HEK293 (cell line): ENCODE measurements around the gene IMPACT.

Experiments used
- GLI2 ChIP-seq: fragments of 450-650 bp; formaldehyde crosslinking; IDR thresholded peaks from 2 replicates; pipeline ENCODE4; 2017; ENCODE audit warnings: missing biosample characterization, missing genetic modification characterization, low read depth, borderline replicate concordance
- KLF7 ChIP-seq: fragments of 450-650 bp; formaldehyde crosslinking; IDR thresholded peaks from 2 replicates; pipeline ENCODE4 v1.5.1; 2016; ENCODE audit warnings: missing biosample characterization, missing genetic modification characterization, borderline replicate concordance
- OSR2 ChIP-seq: fragments of 450-650 bp; formaldehyde crosslinking; IDR thresholded peaks from 2 replicates; pipeline ENCODE4 v1.5.1; 2016; ENCODE audit warnings: missing biosample characterization, missing genetic modification characterization
- PRDM1 ChIP-seq: fragments of 450-650 bp; formaldehyde crosslinking; IDR thresholded peaks from 2 replicates; pipeline ENCODE4; 2016; ENCODE audit warnings: missing biosample characterization, missing genetic modification characterization
- YY1 ChIP-seq: fragments of 450-650 bp; formaldehyde crosslinking; IDR thresholded peaks from 2 replicates; pipeline ENCODE4 v1.5.1; 2018; ENCODE audit warnings: missing biosample characterization, missing genetic modification characterization
- ZBTB48 ChIP-seq: fragments of 450-650 bp; formaldehyde crosslinking; IDR thresholded peaks from 2 replicates; pipeline ENCODE4 v1.5.1; 2016; ENCODE audit warnings: missing biosample characterization, missing genetic modification characterization
- ZEB2 ChIP-seq: fragments of 450-650 bp; formaldehyde crosslinking; IDR thresholded peaks from 2 replicates; pipeline ENCODE4 v1.5.1; 2016; ENCODE audit warnings: missing biosample characterization, missing genetic modification characterization
- ZNF140 ChIP-seq: fragments of 450-650 bp; formaldehyde crosslinking; IDR thresholded peaks from 2 replicates; pipeline ENCODE4 v1.5.1; 2016; ENCODE audit warnings: missing biosample characterization, missing genetic modification characterization
- ZNF169 ChIP-seq: fragments of 450-650 bp; formaldehyde crosslinking; IDR thresholded peaks from 2 replicates; pipeline ENCODE4 v1.5.1; 2016; ENCODE audit warnings: missing biosample characterization, missing genetic modification characterization
- ZNF184 ChIP-seq: fragments of 450-650 bp; IDR thresholded peaks from 2 replicates; pipeline ENCODE4 v1.5.1; 2018; ENCODE audit warnings: missing biosample characterization, mild to moderate bottlenecking, missing genetic modification characterization
- ZNF19 ChIP-seq: fragments of 450-650 bp; formaldehyde crosslinking; IDR thresholded peaks from 2 replicates; pipeline ENCODE4; 2016; ENCODE audit warnings: missing biosample characterization, missing genetic modification characterization, low read depth
- ZNF2 ChIP-seq: fragments of 450-650 bp; formaldehyde crosslinking; IDR thresholded peaks from 2 replicates; pipeline ENCODE4 v1.5.1; 2016; ENCODE audit warnings: missing biosample characterization, missing genetic modification characterization
- ZNF214 ChIP-seq: fragments of 450-650 bp; formaldehyde crosslinking; IDR thresholded peaks from 2 replicates; pipeline ENCODE4 v1.5.1; 2017; ENCODE audit warnings: missing biosample characterization, mild to moderate bottlenecking, missing genetic modification characterization, borderline replicate concordance
- ZNF248 ChIP-seq: fragments of 450-650 bp; formaldehyde crosslinking; IDR thresholded peaks from 2 replicates; pipeline ENCODE4 v1.5.1; 2017; ENCODE audit warnings: missing biosample characterization, missing genetic modification characterization
- ZNF561 ChIP-seq: fragments of 450-650 bp; IDR thresholded peaks from 2 replicates; pipeline ENCODE4 v1.5.1; 2018; ENCODE audit warnings: missing biosample characterization, missing genetic modification characterization, borderline replicate concordance
- ZNF585B ChIP-seq: fragments of 450-650 bp; formaldehyde crosslinking; IDR thresholded peaks from 2 replicates; pipeline ENCODE4 v1.5.1; 2016; ENCODE audit warnings: missing biosample characterization, missing genetic modification characterization
- ZNF596 ChIP-seq: fragments of 450-650 bp; IDR thresholded peaks from 2 replicates; pipeline ENCODE4 v1.5.0; 2018; ENCODE audit warnings: missing biosample characterization, mild to moderate bottlenecking, missing genetic modification characterization, moderate library complexity
- ZNF660 ChIP-seq: fragments of 450-650 bp; IDR thresholded peaks from 2 replicates; pipeline ENCODE4 v1.5.1; 2018; ENCODE audit warnings: missing biosample characterization, mild to moderate bottlenecking, missing genetic modification characterization
- ZNF664 ChIP-seq: fragments of 450-650 bp; formaldehyde crosslinking; IDR thresholded peaks from 2 replicates; pipeline ENCODE4 v1.5.1; 2016; ENCODE audit warnings: missing biosample characterization, missing genetic modification characterization
- ZNF670 ChIP-seq: fragments of 450-650 bp; formaldehyde crosslinking; IDR thresholded peaks from 2 replicates; pipeline ENCODE4 v1.5.1; 2016; ENCODE audit warnings: missing biosample characterization, missing genetic modification characterization, low read depth
- ZNF677 ChIP-seq: fragments of 450-650 bp; IDR thresholded peaks from 2 replicates; pipeline ENCODE4 v1.5.0; 2018; ENCODE audit warnings: missing biosample characterization, mild to moderate bottlenecking, missing genetic modification characterization, moderate library complexity
- ZNF792 ChIP-seq: fragments of 450-650 bp; formaldehyde crosslinking; IDR thresholded peaks from 2 replicates; pipeline ENCODE4 v1.5.1; 2016; ENCODE audit warnings: missing biosample characterization, missing genetic modification characterization
- TF ChIP-seq, protein P1 (sequence below): fragments of 450-650 bp; formaldehyde crosslinking; IDR thresholded peaks from 2 replicates; pipeline ENCODE4 v1.5.1; 2016; ENCODE audit warnings: missing biosample characterization, missing genetic modification characterization
- TF ChIP-seq, protein P2 (sequence below): fragments of 450-650 bp; formaldehyde crosslinking; IDR thresholded peaks from 2 replicates; pipeline ENCODE4 v1.5.1; 2016; ENCODE audit warnings: missing biosample characterization, missing genetic modification characterization, borderline replicate concordance
- TF ChIP-seq, protein P3 (sequence below): fragments of 450-650 bp; formaldehyde crosslinking; IDR thresholded peaks from 2 replicates; pipeline ENCODE4 v1.5.1; 2016; ENCODE audit warnings: missing biosample characterization, missing genetic modification characterization
- TF ChIP-seq, protein P4 (sequence below): fragments of 450-650 bp; formaldehyde crosslinking; IDR thresholded peaks from 2 replicates; pipeline ENCODE4 v1.5.1; 2017; ENCODE audit warnings: missing biosample characterization, missing genetic modification characterization
- TF ChIP-seq, protein P5 (sequence below): IDR thresholded peaks from 2 replicates; pipeline ENCODE4 v1.6.1; 2011; ENCODE audit warnings: mild to moderate bottlenecking, low read depth, low read length, borderline replicate concordance

Gene IMPACT

DNA sequence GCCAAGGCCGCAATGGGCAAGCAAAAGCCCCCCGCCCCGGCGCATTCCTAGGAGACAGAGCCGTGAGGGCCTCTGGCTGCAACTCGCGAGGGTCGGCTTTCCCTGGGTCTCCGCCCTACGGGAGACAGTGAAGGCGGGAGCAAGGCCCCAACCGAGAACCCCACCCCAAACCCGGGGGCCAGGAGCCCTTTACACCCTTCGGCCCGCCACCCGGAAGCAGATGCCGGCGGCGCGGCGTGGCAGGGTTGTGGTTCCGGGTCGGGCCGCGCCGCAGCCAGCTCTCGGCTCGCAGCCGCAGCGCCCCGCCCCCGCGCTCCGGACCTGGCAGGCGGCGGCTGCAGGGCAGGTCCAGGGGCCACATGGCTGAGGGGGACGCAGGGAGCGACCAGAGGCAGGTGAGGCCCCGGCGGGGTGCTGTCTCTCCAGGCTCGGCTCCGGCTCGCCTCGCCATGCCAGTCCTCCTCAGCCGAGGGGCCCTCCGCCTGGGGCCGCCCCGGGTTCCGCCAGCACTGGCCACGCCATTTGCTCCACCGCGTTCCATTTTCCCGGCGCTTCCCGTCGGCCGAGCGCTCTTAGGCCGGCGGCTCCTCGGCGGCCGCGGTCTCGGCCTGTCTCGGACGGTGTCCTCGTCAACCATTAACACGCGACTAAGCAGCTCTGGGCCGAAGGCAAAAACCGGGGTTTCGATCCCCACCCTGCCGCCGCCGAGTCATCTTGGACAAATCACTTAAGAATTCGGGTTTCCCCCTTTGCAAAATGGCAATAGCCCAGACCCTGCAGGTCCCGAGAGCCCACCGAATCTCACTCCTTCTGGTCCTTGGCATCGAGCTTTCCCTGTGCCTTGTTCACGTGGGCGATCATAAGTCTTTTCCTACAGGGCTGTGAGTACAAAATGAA lies at the start of gene IMPACT (continued):
- TF ChIP-seq, protein P1, sequence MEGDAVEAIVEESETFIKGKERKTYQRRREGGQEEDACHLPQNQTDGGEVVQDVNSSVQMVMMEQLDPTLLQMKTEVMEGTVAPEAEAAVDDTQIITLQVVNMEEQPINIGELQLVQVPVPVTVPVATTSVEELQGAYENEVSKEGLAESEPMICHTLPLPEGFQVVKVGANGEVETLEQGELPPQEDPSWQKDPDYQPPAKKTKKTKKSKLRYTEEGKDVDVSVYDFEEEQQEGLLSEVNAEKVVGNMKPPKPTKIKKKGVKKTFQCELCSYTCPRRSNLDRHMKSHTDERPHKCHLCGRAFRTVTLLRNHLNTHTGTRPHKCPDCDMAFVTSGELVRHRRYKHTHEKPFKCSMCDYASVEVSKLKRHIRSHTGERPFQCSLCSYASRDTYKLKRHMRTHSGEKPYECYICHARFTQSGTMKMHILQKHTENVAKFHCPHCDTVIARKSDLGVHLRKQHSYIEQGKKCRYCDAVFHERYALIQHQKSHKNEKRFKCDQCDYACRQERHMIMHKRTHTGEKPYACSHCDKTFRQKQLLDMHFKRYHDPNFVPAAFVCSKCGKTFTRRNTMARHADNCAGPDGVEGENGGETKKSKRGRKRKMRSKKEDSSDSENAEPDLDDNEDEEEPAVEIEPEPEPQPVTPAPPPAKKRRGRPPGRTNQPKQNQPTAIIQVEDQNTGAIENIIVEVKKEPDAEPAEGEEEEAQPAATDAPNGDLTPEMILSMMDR (tag by site-specific recombination): peak; percentile 21; the same call in 1 of the 2 replicates
- TF ChIP-seq ZNF677 (tag by site-specific recombination) (no peak), ZNF596 (tag by site-specific recombination) (0 out of 2 replicates have a peak, but pooled peaks have one; percentile 30), GLI2 (no peak), ZNF561 (tag by site-specific recombination) (peak; percentile 70; the same call in 1 of the 2 replicates), ZNF19 (tag by site-specific recombination) (no peak), ZNF214 (tag by site-specific recombination) (no peak), PRDM1 (tag by site-specific recombination) (no peak), ZNF2 (tag by site-specific recombination) (no peak), OSR2 (no peak), ZNF660 (tag by site-specific recombination) (peak; percentile 65; the same call in 1 of the 2 replicates), ZNF169 (no peak), ZNF585B (tag by site-specific recombination) (no peak), ZNF184 (tag by site-specific recombination) (no peak), ZNF664 (tag by site-specific recombination) (no peak), KLF7 (tag by site-specific recombination) (peak; percentile 69; the same call in 1 of the 2 replicates), YY1 (tag by site-specific recombination) (no peak; the same call in none of the 2 replicates), ZNF140 (tag by site-specific recombination) (no peak), ZEB2 (tag by site-specific recombination) (peak; percentile 43; the same call in 1 of the 2 replicates), ZBTB48 (tag by site-specific recombination) (peak; percentile 76), ZNF670 (tag by site-specific recombination) (no peak), ZNF248 (tag by site-specific recombination) (no peak), ZNF792 (tag by site-specific recombination) (no peak)
- TF ChIP-seq, protein P2, sequence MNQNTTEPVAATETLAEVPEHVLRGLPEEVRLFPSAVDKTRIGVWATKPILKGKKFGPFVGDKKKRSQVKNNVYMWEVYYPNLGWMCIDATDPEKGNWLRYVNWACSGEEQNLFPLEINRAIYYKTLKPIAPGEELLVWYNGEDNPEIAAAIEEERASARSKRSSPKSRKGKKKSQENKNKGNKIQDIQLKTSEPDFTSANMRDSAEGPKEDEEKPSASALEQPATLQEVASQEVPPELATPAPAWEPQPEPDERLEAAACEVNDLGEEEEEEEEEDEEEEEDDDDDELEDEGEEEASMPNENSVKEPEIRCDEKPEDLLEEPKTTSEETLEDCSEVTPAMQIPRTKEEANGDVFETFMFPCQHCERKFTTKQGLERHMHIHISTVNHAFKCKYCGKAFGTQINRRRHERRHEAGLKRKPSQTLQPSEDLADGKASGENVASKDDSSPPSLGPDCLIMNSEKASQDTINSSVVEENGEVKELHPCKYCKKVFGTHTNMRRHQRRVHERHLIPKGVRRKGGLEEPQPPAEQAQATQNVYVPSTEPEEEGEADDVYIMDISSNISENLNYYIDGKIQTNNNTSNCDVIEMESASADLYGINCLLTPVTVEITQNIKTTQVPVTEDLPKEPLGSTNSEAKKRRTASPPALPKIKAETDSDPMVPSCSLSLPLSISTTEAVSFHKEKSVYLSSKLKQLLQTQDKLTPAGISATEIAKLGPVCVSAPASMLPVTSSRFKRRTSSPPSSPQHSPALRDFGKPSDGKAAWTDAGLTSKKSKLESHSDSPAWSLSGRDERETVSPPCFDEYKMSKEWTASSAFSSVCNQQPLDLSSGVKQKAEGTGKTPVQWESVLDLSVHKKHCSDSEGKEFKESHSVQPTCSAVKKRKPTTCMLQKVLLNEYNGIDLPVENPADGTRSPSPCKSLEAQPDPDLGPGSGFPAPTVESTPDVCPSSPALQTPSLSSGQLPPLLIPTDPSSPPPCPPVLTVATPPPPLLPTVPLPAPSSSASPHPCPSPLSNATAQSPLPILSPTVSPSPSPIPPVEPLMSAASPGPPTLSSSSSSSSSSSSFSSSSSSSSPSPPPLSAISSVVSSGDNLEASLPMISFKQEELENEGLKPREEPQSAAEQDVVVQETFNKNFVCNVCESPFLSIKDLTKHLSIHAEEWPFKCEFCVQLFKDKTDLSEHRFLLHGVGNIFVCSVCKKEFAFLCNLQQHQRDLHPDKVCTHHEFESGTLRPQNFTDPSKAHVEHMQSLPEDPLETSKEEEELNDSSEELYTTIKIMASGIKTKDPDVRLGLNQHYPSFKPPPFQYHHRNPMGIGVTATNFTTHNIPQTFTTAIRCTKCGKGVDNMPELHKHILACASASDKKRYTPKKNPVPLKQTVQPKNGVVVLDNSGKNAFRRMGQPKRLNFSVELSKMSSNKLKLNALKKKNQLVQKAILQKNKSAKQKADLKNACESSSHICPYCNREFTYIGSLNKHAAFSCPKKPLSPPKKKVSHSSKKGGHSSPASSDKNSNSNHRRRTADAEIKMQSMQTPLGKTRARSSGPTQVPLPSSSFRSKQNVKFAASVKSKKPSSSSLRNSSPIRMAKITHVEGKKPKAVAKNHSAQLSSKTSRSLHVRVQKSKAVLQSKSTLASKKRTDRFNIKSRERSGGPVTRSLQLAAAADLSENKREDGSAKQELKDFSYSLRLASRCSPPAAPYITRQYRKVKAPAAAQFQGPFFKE (tag by site-specific recombination): no peak
- TF ChIP-seq, protein P3, sequence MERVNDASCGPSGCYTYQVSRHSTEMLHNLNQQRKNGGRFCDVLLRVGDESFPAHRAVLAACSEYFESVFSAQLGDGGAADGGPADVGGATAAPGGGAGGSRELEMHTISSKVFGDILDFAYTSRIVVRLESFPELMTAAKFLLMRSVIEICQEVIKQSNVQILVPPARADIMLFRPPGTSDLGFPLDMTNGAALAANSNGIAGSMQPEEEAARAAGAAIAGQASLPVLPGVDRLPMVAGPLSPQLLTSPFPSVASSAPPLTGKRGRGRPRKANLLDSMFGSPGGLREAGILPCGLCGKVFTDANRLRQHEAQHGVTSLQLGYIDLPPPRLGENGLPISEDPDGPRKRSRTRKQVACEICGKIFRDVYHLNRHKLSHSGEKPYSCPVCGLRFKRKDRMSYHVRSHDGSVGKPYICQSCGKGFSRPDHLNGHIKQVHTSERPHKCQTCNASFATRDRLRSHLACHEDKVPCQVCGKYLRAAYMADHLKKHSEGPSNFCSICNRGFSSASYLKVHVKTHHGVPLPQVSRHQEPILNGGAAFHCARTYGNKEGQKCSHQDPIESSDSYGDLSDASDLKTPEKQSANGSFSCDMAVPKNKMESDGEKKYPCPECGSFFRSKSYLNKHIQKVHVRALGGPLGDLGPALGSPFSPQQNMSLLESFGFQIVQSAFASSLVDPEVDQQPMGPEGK (tag by site-specific recombination): peak; percentile 95
- TF ChIP-seq, protein P4, sequence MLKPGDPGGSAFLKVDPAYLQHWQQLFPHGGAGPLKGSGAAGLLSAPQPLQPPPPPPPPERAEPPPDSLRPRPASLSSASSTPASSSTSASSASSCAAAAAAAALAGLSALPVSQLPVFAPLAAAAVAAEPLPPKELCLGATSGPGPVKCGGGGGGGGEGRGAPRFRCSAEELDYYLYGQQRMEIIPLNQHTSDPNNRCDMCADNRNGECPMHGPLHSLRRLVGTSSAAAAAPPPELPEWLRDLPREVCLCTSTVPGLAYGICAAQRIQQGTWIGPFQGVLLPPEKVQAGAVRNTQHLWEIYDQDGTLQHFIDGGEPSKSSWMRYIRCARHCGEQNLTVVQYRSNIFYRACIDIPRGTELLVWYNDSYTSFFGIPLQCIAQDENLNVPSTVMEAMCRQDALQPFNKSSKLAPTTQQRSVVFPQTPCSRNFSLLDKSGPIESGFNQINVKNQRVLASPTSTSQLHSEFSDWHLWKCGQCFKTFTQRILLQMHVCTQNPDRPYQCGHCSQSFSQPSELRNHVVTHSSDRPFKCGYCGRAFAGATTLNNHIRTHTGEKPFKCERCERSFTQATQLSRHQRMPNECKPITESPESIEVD (tag by site-specific recombination): no peak
- TF ChIP-seq, protein P5, sequence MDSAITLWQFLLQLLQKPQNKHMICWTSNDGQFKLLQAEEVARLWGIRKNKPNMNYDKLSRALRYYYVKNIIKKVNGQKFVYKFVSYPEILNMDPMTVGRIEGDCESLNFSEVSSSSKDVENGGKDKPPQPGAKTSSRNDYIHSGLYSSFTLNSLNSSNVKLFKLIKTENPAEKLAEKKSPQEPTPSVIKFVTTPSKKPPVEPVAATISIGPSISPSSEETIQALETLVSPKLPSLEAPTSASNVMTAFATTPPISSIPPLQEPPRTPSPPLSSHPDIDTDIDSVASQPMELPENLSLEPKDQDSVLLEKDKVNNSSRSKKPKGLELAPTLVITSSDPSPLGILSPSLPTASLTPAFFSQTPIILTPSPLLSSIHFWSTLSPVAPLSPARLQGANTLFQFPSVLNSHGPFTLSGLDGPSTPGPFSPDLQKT: no peak
